Upper lobe of left lung (tissue), 6 donors: ENCODE measurements around the gene MAP6D1. TPM values are rescaled to one million over a fixed set of nuclear protein-coding genes. Genes with fewer than 3 reads are reported as not detected.

Experiments
- ATAC-seq, 2 donors: fragments of 200-7000 bp; cut with Tn5 transposase; one replicate each; pipeline ENCODE4 v1.9.1; 2022; ENCODE audit warnings: mild to moderate bottlenecking in 2 of 2, moderate library complexity in 2 of 2; ENCODE audit not compliant: low FRiP score in 2 of 2
- DNase-seq, 2 donors: peaks; one replicate each; pipeline ENCODE4 v3.0.0-alpha.2; 2019 to 2020
- H3K27ac ChIP-seq, 4 donors: fragments of 200-600 bp; sonication (generic); one replicate each; pipeline ENCODE4 v1.5.1; 2016 to 2019
- H3K27me3 ChIP-seq, 4 donors: fragments of 200-600 bp; sonication (generic); one replicate each; pipeline ENCODE4 v1.5.1; 2017 to 2019
- H3K36me3 ChIP-seq, 4 donors: fragments of 200-600 bp; sonication (generic); one replicate each; pipeline ENCODE4 v1.5.1; 2016 to 2019
- H3K4me1 ChIP-seq, 4 donors: fragments of 200-600 bp; sonication (generic); one replicate each; pipeline ENCODE4 v1.5.1; 2018 to 2019
- H3K4me3 ChIP-seq, 4 donors: fragments of 200-600 bp; sonication (generic); one replicate each; pipeline ENCODE4 v1.5.1; 2017 to 2019; ENCODE audit warnings: mild to moderate bottlenecking in 2 of 4, moderate library complexity in 1 of 4
- H3K9me3 ChIP-seq, 4 donors: fragments of 200-600 bp; sonication (generic); one replicate each; pipeline ENCODE4 v1.5.1; 2018 to 2019
- CTCF ChIP-seq, 6 experiments: fragments of 450-650 bp in 4 of 6; fragments of 200-600 bp in 2 of 6; sonication (generic) in 2 of 6; IDR thresholded peaks; one replicate each; pipeline ENCODE4 v1.5.1; 2016 to 2019; ENCODE audit warnings: antibody characterized with exemption in 6 of 6
- EP300 ChIP-seq, 4 donors: sonication (generic); formaldehyde crosslinking; IDR thresholded peaks; one replicate each; pipeline ENCODE4 v1.5.1; 2017; ENCODE audit warnings: antibody characterized with exemption in 4 of 4, control low read depth in 2 of 4
- POLR2A ChIP-seq, 4 donors: fragments of 450-650 bp; IDR thresholded peaks; one replicate each; pipeline ENCODE4 v1.5.1; 2016 to 2017; ENCODE audit warnings: antibody characterized with exemption in 4 of 4, mild to moderate bottlenecking in 2 of 4
- POLR2AphosphoS5 ChIP-seq, 2 donors: sonication (generic); formaldehyde crosslinking; IDR thresholded peaks; one replicate each; pipeline ENCODE4 v1.5.1; 2017; ENCODE audit warnings: antibody characterized with exemption in 2 of 2
- WGBS, 2 donors: methylation state at CpG; one replicate each; pipeline ENCODE4 v1.1.5; 2017 to 2018; 5-methylcytosine and 5-hydroxymethylcytosine counted together
- total RNA-seq, 6 donors: library from RNA; depleted of rRNA in 4 of 6; stranded (reverse); fragments of >200 nt in 4 of 6; gene quantifications; one replicate each; pipeline versions ENCODE4 v1.1.0 to v1.2.1, GENCODE V29; 2016 to 2021
- donor health status: DM: no; HTN: no; CAD: no; lungs with moderate emphysema.
- donor health status: DM: no; HTN: yes; CAD: no; lungs with severe emphysema.

MAP6D1 gene
- total RNA-seq, 6 donors from 2014 or later = 0.89 to 2.8 (median 2.1) TPM; not detected in 1

GRCh38 chr3:183807209-183807728 is 18.1 kb downstream of the MAP6D1 start:
- H3K4me1 ChIP-seq = no peaks in the 10 kb centered on the region
- no peaks in the 10 kb centered on the region for H3K27me3 ChIP-seq
- H3K27ac ChIP-seq = no peak overlapping the region
- no peaks in the 10 kb centered on the region for H3K9me3 ChIP-seq
- no peak for ATAC-seq
- no peak overlapping the region for H3K4me3 ChIP-seq
- WGBS, 2 donors = 94 to 98% methylated on average over 12 of the region's 12 CpGs
- DNase-seq = no peak
- TF ChIP-seq POLR2AphosphoS5 (IDR thresholded peaks at IDR 0.05) (no peak), POLR2A (IDR thresholded peaks at IDR 0.05) (no peak), EP300 (IDR thresholded peaks at IDR 0.05) (no peak), CTCF (IDR thresholded peaks at IDR 0.05) (no peak)
- H3K36me3 ChIP-seq = peaks cover 54 to 100% (median 84%) of the 10 kb centered on the region in 4 donors

GRCh38 chr3:183802989-183803388 is 22.4 kb downstream of the MAP6D1 start:
- H3K4me1 ChIP-seq = no peaks in the 10 kb centered on the region
- 78 to 86% methylated on average over 6 of the region's 6 CpGs for WGBS, 2 donors
- no peaks in the 10 kb centered on the region for H3K9me3 ChIP-seq
- H3K36me3 ChIP-seq = peaks cover 45 to 100% (median 89%) of the 10 kb centered on the region in 4 donors
- ATAC-seq (no peak), DNase-seq (peak in 1 of 2 donors; percentile 40)
- H3K27me3 ChIP-seq = no peaks in the 10 kb centered on the region
- H3K27ac ChIP-seq = no peak overlapping the region
- TF ChIP-seq CTCF (IDR thresholded peaks at IDR 0.05) = no peak
- no peak for TF ChIP-seq POLR2AphosphoS5 (IDR thresholded peaks at IDR 0.05)
- no peak for TF ChIP-seq POLR2A (IDR thresholded peaks at IDR 0.05)
- TF ChIP-seq EP300 (IDR thresholded peaks at IDR 0.05) = no peak
- no peak overlapping the region for H3K4me3 ChIP-seq

- H3K27ac ChIP-seq = no peak overlapping the region
- no peaks in the 10 kb centered on the region for H3K27me3 ChIP-seq
- H3K36me3 ChIP-seq = peaks cover 36 to 93% (median 79%) of the 10 kb centered on the region in 4 donors
- TF ChIP-seq POLR2AphosphoS5 (IDR thresholded peaks at IDR 0.05) (no peak), POLR2A (IDR thresholded peaks at IDR 0.05) (no peak), EP300 (IDR thresholded peaks at IDR 0.05) (no peak), CTCF (IDR thresholded peaks at IDR 0.05) (no peak)
- H3K9me3 ChIP-seq = no peaks in the 10 kb centered on the region
- H3K4me3 ChIP-seq = no peak overlapping the region
- DNase-seq (no peak), ATAC-seq (no peak)
- 92 to 96% methylated on average over 5 of the region's 5 CpGs for WGBS, 2 donors
- H3K4me1 ChIP-seq = no peaks in the 10 kb centered on the region
Observed at GRCh38 chr3:183801601-183802000, 23.8 kb downstream of the MAP6D1 start.

- peaks cover 28 to 80% (median 67%) of the 10 kb centered on the region in 4 donors for H3K36me3 ChIP-seq
- no peaks in the 10 kb centered on the region for H3K27me3 ChIP-seq
- no peak overlapping the region for H3K27ac ChIP-seq
- 90 to 91% methylated on average over 8 of the region's 8 CpGs for WGBS, 2 donors
- DNase-seq (no peak), ATAC-seq (no peak)
- TF ChIP-seq CTCF (IDR thresholded peaks at IDR 0.05) (no peak), POLR2AphosphoS5 (IDR thresholded peaks at IDR 0.05) (no peak), EP300 (IDR thresholded peaks at IDR 0.05) (no peak), POLR2A (IDR thresholded peaks at IDR 0.05) (no peak)
- no peaks in the 10 kb centered on the region for H3K9me3 ChIP-seq
- no peak overlapping the region for H3K4me3 ChIP-seq
- H3K4me1 ChIP-seq = no peaks in the 10 kb centered on the region
Observed at GRCh38 chr3:183800243-183800863, 25.0 kb downstream of the MAP6D1 start.

GRCh38 chr3:183799461-183799860 is 25.9 kb downstream of the MAP6D1 start:
- Histone ChIP-seq H3K27me3 (no peaks in the 10 kb centered on the region), H3K36me3 (peaks cover 21 to 74% (median 59%) of the 10 kb centered on the region in 4 donors), H3K4me3 (no peak overlapping the region), H3K27ac (no peak overlapping the region), H3K9me3 (no peaks in the 10 kb centered on the region), H3K4me1 (no peaks in the 10 kb centered on the region)
- TF ChIP-seq POLR2A (IDR thresholded peaks at IDR 0.05) (no peak), POLR2AphosphoS5 (IDR thresholded peaks at IDR 0.05) (no peak), CTCF (IDR thresholded peaks at IDR 0.05) (no peak), EP300 (IDR thresholded peaks at IDR 0.05) (no peak)
- ATAC-seq (no peak), DNase-seq (no peak)
- 93 to 95% methylated on average over 5 of the region's 5 CpGs for WGBS, 2 donors
